Prostate gland (tissue), 2 donors: ENCODE measurements around the gene TNFRSF13B. TPM values are rescaled to one million over a fixed set of nuclear protein-coding genes. Genes with fewer than 3 reads are reported as not detected.

ENCODE experiments used
- DNase-seq: peaks from one replicate; pipeline ENCODE4 v3.0.0-alpha.2; 2019; ENCODE audit warnings: low spot score
- H3K27ac ChIP-seq, 2 donors: fragments of 200-600 bp; sonication (generic); 2 replicates each; pipeline ENCODE4 v1.5.1; 2017 to 2019
- H3K27me3 ChIP-seq: fragments of 200-600 bp; sonication (generic); replicated peaks from 2 replicates; pipeline ENCODE4 v1.5.1; 2019; ENCODE audit not compliant: insufficient read depth
- H3K36me3 ChIP-seq, 2 donors: fragments of 200-600 bp; sonication (generic); 1 replicate in 1 of 2; 2 replicates in 1 of 2; pipeline versions ENCODE4 v1.5.1 to v1.8.1; 2017 to 2019
- H3K4me1 ChIP-seq: fragments of 200-600 bp; sonication (generic); replicated peaks from 2 replicates; pipeline ENCODE4 v1.5.1; 2019
- H3K4me3 ChIP-seq, 2 donors: fragments of 200-600 bp; sonication (generic); 2 replicates each; pipeline ENCODE4 v1.5.1; 2017 to 2019
- H3K9me3 ChIP-seq: fragments of 200-600 bp; sonication (generic); 2 replicates; pipeline ENCODE4 v1.5.1; 2017
- CTCF ChIP-seq, 4 experiments: fragments of 200-600 bp in 2 of 4; fragments of 450-650 bp in 2 of 4; sonication (generic) in 2 of 4; IDR thresholded peaks; 1 replicate in 3 of 4; 2 replicates in 1 of 4; pipeline ENCODE4 v1.5.1; 2016 to 2019; ENCODE audit warnings: antibody characterized with exemption in 4 of 4, mild to moderate bottlenecking in 2 of 4, moderate library complexity in 2 of 4
- POLR2A ChIP-seq: fragments of 450-650 bp; IDR thresholded peaks from one replicate; pipeline ENCODE4 v1.6.1; 2016; ENCODE audit warnings: antibody characterized with exemption, mild to moderate bottlenecking
- POLR2AphosphoS5 ChIP-seq: sonication (generic); formaldehyde crosslinking; IDR thresholded peaks from one replicate; pipeline ENCODE4 v1.6.1; 2017; ENCODE audit warnings: antibody characterized with exemption
- WGBS: methylation state at CpG from one replicate; pipeline ENCODE4 v1.1.5; 2018; 5-methylcytosine and 5-hydroxymethylcytosine counted together
- intact Hi-C: fragments of 100-400 bp; cut with DNase I; formaldehyde crosslinking; loops from one replicate; pipeline ENCODE4 v1.14.2; 2022
- total RNA-seq, 2 donors: library from RNA; depleted of rRNA; stranded (reverse); fragments of >200 nt; gene quantifications; one replicate each; pipeline ENCODE4 v1.1.0, GENCODE V29; 2016

The TNFRSF13B gene
- total RNA-seq, 2 donors from 2014 or later, result not detected

- Histone ChIP-seq H3K27ac (no peak overlapping the region), H3K9me3 (no peaks in the 10 kb centered on the region), H3K27me3 (no peaks in the 10 kb centered on the region), H3K4me3 (no peak overlapping the region), H3K4me1 (no peaks in the 10 kb centered on the region), H3K36me3 (no peaks in the 10 kb centered on the region)
- TF ChIP-seq CTCF (IDR thresholded peaks at IDR 0.05) (no peak), POLR2AphosphoS5 (no peak), POLR2A (no peak)
- 78% methylated on average over 10 of the region's 10 CpGs for WGBS
- intact Hi-C loops, result no loop called here
- DNase-seq, result no peak
Measured at GRCh38 chr17:16938031-16938430, 33.9 kb downstream of the TNFRSF13B start.

- intact Hi-C loops, result no loop called here
- Histone ChIP-seq H3K9me3 (no peaks in the 10 kb centered on the region), H3K36me3 (no peaks in the 10 kb centered on the region), H3K27ac (no peak overlapping the region), H3K4me3 (no peak overlapping the region), H3K27me3 (no peaks in the 10 kb centered on the region), H3K4me1 (no peaks in the 10 kb centered on the region)
- 90% methylated on average over 16 of the region's 17 CpGs for WGBS
- TF ChIP-seq POLR2A (no peak), POLR2AphosphoS5 (no peak), CTCF (IDR thresholded peaks at IDR 0.05) (no peak)
- no peak for DNase-seq
Measured at GRCh38 chr17:16937431-16937830, 34.5 kb downstream of the TNFRSF13B start.

GRCh38 chr17:16936536-16937310 is 35.2 kb downstream of the TNFRSF13B start:
- TF ChIP-seq POLR2A (no peak), CTCF (IDR thresholded peaks at IDR 0.05) (no peak), POLR2AphosphoS5 (no peak)
- DNase-seq, result no peak
- Histone ChIP-seq H3K36me3 (no peaks in the 10 kb centered on the region), H3K27ac (no peak overlapping the region), H3K9me3 (no peaks in the 10 kb centered on the region), H3K27me3 (no peaks in the 10 kb centered on the region), H3K4me3 (no peak overlapping the region), H3K4me1 (no peaks in the 10 kb centered on the region)
- WGBS, result 81% methylated on average over 6 of the region's 6 CpGs
- intact Hi-C loops, result no loop called here

GRCh38 chr17:16935786-16936185 is 36.1 kb downstream of the TNFRSF13B start:
- no peaks in the 10 kb centered on the region for H3K9me3 ChIP-seq
- intact Hi-C loops, result no loop called here
- WGBS, result 94% methylated on average over 5 of the region's 5 CpGs
- no peaks in the 10 kb centered on the region for H3K4me1 ChIP-seq
- DNase-seq, result no peak
- no peaks in the 10 kb centered on the region for H3K36me3 ChIP-seq
- peaks cover 2% of the 10 kb centered on the region for H3K27me3 ChIP-seq
- H3K4me3 ChIP-seq, result no peak overlapping the region
- TF ChIP-seq POLR2AphosphoS5 (no peak), CTCF (IDR thresholded peaks at IDR 0.05) (no peak), POLR2A (no peak)
- no peak overlapping the region for H3K27ac ChIP-seq

GRCh38 chr17:16935241-16935663 is 36.7 kb downstream of the TNFRSF13B start:
- intact Hi-C loops, result no loop called here
- no peak for DNase-seq
- Histone ChIP-seq H3K4me1 (no peaks in the 10 kb centered on the region), H3K36me3 (no peaks in the 10 kb centered on the region), H3K9me3 (no peaks in the 10 kb centered on the region), H3K27ac (no peak overlapping the region), H3K4me3 (no peak overlapping the region), H3K27me3 (peaks cover 2% of the 10 kb centered on the region)
- TF ChIP-seq POLR2A (no peak), POLR2AphosphoS5 (no peak), CTCF (IDR thresholded peaks at IDR 0.05) (no peak)
- 85% methylated on average over 5 of the region's 5 CpGs for WGBS
